ENCODE measurements around the gene COLEC11. TPM values are rescaled to one million over a fixed set of nuclear protein-coding genes. Genes with fewer than 3 reads are reported as not detected.

Gene COLEC11
- total and polyA plus RNA-seq, 9 donors = 0.14 to 1.3 (median 0.42) TPM; not detected in 1

DNA sequence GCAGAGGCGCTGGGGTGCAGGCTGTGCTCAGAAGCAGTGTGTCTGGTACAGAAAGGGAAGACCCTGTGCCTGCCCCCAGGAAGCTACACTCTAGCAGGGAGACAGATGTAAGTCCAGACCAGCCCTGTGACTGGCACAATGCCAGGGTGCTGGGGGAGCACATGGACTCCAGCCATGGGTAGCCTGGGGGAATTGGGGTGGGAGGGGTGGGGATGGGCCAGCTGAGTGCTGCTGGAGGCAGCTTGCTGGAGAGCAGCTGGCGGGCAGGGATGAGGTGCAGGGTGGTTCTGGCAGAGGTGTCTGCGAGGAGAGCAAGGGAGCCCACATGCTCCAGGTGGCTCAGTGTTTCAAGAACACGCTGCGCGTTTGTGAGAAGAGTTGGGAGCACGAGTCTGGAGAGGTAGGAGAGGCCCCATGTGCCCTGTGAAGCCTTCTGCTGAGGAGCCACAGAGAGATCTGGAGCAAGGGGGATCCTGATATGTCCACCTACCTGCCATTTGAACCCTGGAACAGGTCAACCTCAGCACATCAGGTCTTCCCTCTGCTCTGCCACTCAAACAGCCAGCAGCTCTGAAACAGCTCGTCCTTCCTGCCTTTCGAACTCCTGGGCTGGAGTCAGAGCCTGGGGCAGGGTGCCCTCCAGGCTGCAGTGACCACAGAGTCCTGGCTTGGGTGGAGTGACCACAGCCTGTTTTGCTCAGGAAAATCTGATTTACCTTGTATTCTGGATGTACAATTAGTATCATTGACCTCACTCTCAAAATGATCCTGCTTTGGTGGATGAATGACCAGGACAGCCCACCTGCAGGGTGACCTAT lies 78.2 kb downstream of the COLEC11 start:
- no peaks in the 10 kb centered on the region for H3K4me1 ChIP-seq (ENCODE audit: control insufficient read depth, insufficient read depth, low read length)
- 81% methylated on average over 8 of the region's 9 CpGs for WGBS (ENCODE audit: insufficient coverage)
- H3K36me3 ChIP-seq (ENCODE audit: control insufficient read depth, insufficient read depth, low read length) = no peaks in the 10 kb centered on the region
- no peak for DNase-seq
- H3K4me3 ChIP-seq (ENCODE audit: low read length) = no peak overlapping the region
- no peak overlapping the region for H3K27ac ChIP-seq (ENCODE audit: low read length)
- no peaks in the 10 kb centered on the region for H3K9me3 ChIP-seq (replicated peaks; ENCODE audit: control insufficient read depth, low read depth, low read length)
- no peaks in the 10 kb centered on the region for H3K27me3 ChIP-seq (ENCODE audit: control insufficient read depth, insufficient read depth, low read length)

DNA sequence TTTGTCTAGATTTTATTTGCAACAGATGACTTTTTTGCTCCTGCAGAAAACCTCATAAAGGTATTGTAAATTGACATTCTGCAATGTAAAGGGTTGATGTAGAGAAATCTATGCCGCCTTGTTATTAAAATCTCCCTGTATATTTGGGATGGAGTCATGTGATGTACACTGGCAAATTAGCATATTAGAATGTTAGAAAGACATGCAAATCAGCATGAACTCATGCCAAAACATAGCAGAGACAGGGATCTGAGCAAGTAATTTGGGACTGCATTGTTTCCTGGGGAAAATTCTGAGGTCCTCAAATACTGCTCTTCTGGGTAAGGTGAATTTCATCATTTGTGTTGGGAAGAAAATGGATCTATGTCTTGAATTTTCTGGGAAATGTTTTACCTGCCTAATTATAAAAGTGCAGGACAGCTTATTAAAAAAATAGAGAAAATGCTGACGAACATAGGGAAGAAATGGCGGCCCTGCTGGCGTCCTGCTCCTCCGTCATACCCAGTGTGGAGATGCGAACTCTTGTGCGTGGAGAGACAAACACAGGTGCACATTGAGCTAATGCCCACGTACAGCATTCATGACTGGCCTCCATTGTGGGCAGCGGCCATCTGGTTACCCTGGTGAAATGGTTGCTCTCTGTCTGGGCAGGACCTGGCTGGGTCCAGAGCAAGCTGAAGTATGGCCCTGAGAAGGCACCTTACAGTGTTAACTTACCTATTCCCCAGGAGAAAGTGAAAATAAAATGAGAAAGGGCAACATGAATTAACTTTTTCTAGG lies 79.3 kb downstream of the COLEC11 start:
- DNase-seq = no peak
- 85% methylated on average over 7 of the region's 9 CpGs for WGBS (ENCODE audit: insufficient coverage)
- Histone ChIP-seq H3K36me3 (ENCODE audit: control insufficient read depth, insufficient read depth, low read length) (no peaks in the 10 kb centered on the region), H3K4me1 (ENCODE audit: control insufficient read depth, insufficient read depth, low read length) (no peaks in the 10 kb centered on the region), H3K4me3 (ENCODE audit: low read length) (no peak overlapping the region), H3K27me3 (ENCODE audit: control insufficient read depth, insufficient read depth, low read length) (no peaks in the 10 kb centered on the region), H3K9me3 (replicated peaks; ENCODE audit: control insufficient read depth, low read depth, low read length) (no peaks in the 10 kb centered on the region), H3K27ac (ENCODE audit: low read length) (no peak overlapping the region)

DNA sequence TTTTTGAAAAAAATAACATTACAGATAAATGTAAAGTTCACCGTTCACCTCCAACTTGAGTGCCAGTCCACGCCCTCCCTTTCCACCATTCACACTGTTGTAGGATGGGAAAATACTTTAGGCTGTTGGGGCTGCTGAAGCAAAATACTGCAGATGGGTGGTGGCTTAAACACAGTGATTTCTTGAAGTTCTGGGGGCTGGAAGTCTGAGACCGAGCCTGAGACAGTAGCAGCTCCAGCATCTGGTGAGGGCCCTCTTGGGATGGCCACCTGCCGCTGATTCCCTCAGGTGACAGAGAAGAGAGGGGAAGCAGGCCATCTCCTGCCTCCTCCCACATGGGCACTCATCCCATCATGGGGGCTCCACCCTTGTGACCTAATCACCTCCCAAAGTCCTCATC lies 80.8 kb downstream of the COLEC11 start:
- H3K36me3 ChIP-seq (ENCODE audit: control insufficient read depth, insufficient read depth, low read length) = no peaks in the 10 kb centered on the region
- no peak overlapping the region for H3K27ac ChIP-seq (ENCODE audit: low read length)
- H3K9me3 ChIP-seq (replicated peaks; ENCODE audit: control insufficient read depth, low read depth, low read length) = no peaks in the 10 kb centered on the region
- H3K4me1 ChIP-seq (ENCODE audit: control insufficient read depth, insufficient read depth, low read length) = no peaks in the 10 kb centered on the region
- WGBS (ENCODE audit: insufficient coverage) = 80% methylated on average over 1 of the region's 4 CpGs
- no peak overlapping the region for H3K4me3 ChIP-seq (ENCODE audit: low read length)
- DNase-seq = no peak
- H3K27me3 ChIP-seq (ENCODE audit: control insufficient read depth, insufficient read depth, low read length) = no peaks in the 10 kb centered on the region

DNA sequence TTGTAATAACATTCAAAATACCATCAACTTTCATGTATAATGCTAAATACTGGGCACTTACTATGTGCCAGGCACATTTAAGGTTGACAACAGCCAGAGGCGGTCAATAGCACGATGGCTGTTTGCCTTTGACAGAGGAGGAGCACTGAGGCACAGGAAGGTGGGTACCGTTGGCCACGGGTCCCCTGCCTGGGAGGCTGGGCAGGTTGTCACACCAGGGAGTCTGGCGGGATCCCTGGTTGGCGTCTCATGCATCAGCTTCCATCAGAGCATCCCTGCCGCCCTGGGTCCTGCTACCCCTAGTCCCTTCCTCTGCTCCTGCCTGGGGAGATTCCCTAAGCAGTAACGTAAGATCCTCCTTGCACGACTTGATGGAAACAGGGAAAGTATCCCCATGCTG lies 82.5 kb downstream of the COLEC11 start:
- H3K9me3 ChIP-seq (replicated peaks; ENCODE audit: control insufficient read depth, low read depth, low read length) = no peaks in the 10 kb centered on the region
- H3K27ac ChIP-seq (ENCODE audit: low read length) = no peak overlapping the region
- no peaks in the 10 kb centered on the region for H3K4me1 ChIP-seq (ENCODE audit: control insufficient read depth, insufficient read depth, low read length)
- DNase-seq = no peak
- H3K4me3 ChIP-seq (ENCODE audit: low read length) = no peak overlapping the region
- H3K27me3 ChIP-seq (ENCODE audit: control insufficient read depth, insufficient read depth, low read length) = no peaks in the 10 kb centered on the region
- no peaks in the 10 kb centered on the region for H3K36me3 ChIP-seq (ENCODE audit: control insufficient read depth, insufficient read depth, low read length)
- WGBS (ENCODE audit: insufficient coverage) = 74% methylated on average over 9 of the region's 9 CpGs

DNA sequence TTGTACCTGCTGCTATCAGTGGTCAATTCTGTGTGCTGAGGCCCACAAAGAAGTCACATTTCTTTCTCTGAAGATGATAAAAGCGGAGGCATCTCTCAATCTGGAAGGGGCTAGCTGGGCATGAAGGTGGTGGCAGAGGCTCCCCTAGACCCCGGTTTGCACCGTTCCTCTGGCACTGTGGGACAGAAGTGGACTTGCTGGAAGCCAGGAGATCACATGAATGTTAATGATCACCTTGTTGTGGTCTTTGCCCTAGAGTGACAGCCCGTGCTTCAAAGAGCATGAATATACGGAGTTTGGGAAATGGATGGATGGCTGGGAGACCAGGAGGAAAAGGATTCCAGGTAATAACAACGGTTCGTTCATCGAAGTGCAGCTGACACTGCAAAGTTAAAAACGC lies 83.3 kb downstream of the COLEC11 start:
- no peaks in the 10 kb centered on the region for H3K36me3 ChIP-seq (ENCODE audit: control insufficient read depth, insufficient read depth, low read length)
- no peaks in the 10 kb centered on the region for H3K4me1 ChIP-seq (ENCODE audit: control insufficient read depth, insufficient read depth, low read length)
- no peaks in the 10 kb centered on the region for H3K9me3 ChIP-seq (replicated peaks; ENCODE audit: control insufficient read depth, low read depth, low read length)
- H3K27ac ChIP-seq (ENCODE audit: low read length) = no peak overlapping the region
- no peaks in the 10 kb centered on the region for H3K27me3 ChIP-seq (ENCODE audit: control insufficient read depth, insufficient read depth, low read length)
- H3K4me3 ChIP-seq (ENCODE audit: low read length) = no peak overlapping the region
- WGBS (ENCODE audit: insufficient coverage) = 77% methylated on average over 9 of the region's 9 CpGs
- DNase-seq = no peak

DNA sequence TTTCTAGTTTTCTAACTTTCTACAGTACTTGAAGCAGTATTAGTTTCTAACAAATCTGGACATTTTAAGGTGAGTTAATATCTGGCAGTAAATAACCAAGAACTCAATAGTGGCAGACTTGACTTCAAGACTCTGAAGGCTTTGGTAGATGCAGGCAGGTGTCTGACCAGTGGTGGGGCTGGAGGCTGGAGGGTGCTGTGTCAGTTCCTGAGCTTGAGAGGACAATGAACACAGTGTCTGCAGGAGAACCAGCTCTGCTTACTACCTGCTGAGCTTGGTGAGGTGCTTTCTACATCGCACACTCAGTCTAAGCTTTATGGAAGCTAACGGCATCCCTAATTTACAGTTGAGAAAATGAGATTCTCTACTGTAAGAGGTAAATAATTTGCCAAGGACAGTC lies 84.3 kb downstream of the COLEC11 start:
- Histone ChIP-seq H3K27ac (ENCODE audit: low read length) (no peak overlapping the region), H3K4me1 (ENCODE audit: control insufficient read depth, insufficient read depth, low read length) (no peaks in the 10 kb centered on the region), H3K9me3 (replicated peaks; ENCODE audit: control insufficient read depth, low read depth, low read length) (no peaks in the 10 kb centered on the region), H3K36me3 (ENCODE audit: control insufficient read depth, insufficient read depth, low read length) (no peaks in the 10 kb centered on the region), H3K27me3 (ENCODE audit: control insufficient read depth, insufficient read depth, low read length) (no peaks in the 10 kb centered on the region), H3K4me3 (ENCODE audit: low read length) (no peak overlapping the region)
- DNase-seq = no peak
- WGBS (ENCODE audit: insufficient coverage) = 100% methylated on average over 1 of the region's 2 CpGs

DNA sequence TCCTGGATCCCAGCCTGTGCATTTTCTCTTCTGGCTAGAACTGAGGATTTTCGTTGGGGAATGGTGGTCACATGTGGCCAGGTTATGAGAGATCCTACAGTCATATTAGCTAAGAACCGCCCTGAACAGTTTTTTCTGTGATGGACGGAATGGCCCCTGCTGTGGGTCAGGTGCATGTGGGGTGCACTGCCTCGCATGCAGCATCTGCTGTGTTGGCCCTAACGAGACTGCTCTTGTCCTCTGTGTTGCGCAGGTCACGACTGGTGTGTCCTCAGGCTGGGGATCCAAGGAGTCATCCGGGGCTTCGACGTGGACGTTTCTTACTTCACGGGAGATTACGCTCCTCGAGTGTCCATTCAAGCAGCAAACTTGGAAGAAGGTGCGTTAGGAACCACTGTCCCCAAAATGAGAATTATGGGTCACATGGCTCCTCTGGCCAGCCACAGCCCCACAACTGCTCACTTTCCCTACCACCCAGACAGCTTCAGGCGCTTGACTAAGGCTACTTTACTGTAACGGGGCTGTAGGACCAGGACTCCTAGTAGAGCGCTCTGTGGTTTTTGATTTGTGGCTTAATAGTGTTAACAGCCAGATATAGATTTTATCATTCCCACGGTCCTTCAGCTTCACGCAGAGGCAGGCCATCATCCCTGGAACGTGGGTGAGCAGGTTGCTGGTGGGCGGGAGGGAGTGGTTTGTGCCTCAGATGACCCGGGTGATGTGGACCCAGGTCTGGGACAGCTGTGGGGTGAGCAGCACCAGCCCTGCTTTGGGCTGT lies 84.9 kb downstream of the COLEC11 start:
- Histone ChIP-seq H3K4me3 (ENCODE audit: low read length) (no peak overlapping the region), H3K27ac (ENCODE audit: low read length) (no peak overlapping the region), H3K9me3 (replicated peaks; ENCODE audit: control insufficient read depth, low read depth, low read length) (no peaks in the 10 kb centered on the region), H3K27me3 (ENCODE audit: control insufficient read depth, insufficient read depth, low read length) (no peaks in the 10 kb centered on the region), H3K36me3 (ENCODE audit: control insufficient read depth, insufficient read depth, low read length) (no peaks in the 10 kb centered on the region), H3K4me1 (ENCODE audit: control insufficient read depth, insufficient read depth, low read length) (no peaks in the 10 kb centered on the region)
- DNase-seq = no peak
- 87% methylated on average over 20 of the region's 23 CpGs for WGBS (ENCODE audit: insufficient coverage)

DNA sequence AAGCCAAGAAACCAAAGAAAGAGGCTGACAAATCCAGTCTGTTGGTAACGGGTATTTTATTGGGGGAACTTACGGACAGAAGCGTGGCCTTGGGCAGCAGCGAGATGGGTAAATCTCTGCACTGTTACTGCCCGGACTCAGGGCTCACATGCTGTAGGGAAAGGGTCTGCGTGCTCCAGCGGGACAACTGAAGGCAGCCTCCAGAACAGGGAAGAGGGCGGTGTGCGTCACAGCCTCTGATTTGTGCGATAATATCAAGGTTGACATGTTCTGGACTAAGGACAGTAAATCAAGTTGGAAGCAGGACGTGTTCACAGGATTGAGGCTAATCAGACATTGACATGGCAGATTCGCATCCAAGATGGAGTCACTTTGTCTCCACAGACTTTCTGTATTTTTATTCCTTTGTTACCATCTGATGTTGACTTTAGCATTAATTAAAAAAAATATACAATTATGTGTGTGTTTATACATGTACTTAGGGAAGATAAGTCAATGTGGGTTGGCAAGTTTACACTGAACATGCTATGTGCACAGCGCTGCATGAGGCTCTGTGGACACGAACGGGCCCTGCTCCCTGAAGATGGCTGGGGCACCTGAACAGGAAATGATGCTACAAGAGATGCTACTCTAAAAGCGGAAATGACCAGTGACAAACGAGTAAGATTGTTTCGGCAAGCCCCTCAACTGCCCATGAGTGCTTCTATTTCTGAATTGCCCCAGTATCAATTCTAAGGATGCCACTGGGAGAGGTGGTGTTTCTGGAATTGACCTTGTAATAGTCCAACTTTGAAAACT lies 85.8 kb downstream of the COLEC11 start:
- H3K4me1 ChIP-seq (ENCODE audit: control insufficient read depth, insufficient read depth, low read length) = no peaks in the 10 kb centered on the region
- H3K36me3 ChIP-seq (ENCODE audit: control insufficient read depth, insufficient read depth, low read length) = no peaks in the 10 kb centered on the region
- H3K27ac ChIP-seq (ENCODE audit: low read length) = no peak overlapping the region
- H3K9me3 ChIP-seq (replicated peaks; ENCODE audit: control insufficient read depth, low read depth, low read length) = no peaks in the 10 kb centered on the region
- DNase-seq = no peak
- H3K4me3 ChIP-seq (ENCODE audit: low read length) = no peak overlapping the region
- H3K27me3 ChIP-seq (ENCODE audit: control insufficient read depth, insufficient read depth, low read length) = no peaks in the 10 kb centered on the region
- WGBS (ENCODE audit: insufficient coverage) = 88% methylated on average over 16 of the region's 18 CpGs

DNA sequence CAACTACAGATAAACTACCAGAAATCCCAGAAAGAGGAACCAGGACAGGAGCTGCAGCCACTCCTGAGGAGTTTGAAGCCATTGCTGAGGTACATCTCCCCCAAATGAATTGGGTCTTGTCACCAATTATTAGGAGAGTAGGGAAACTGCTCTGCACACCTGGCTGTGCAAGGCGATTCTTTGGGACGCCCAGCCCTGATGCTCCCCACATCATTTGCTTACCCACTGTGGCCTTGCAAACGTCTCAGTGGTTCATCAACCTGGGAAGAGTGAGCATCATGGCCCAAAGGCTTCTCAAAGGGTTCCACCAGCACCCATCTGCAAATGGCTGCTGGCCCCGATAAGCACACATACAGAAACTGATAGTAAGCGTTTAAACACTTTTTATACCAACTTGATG lies 86.7 kb downstream of the COLEC11 start:
- WGBS (ENCODE audit: insufficient coverage) = no CpG with 5 or more reads among the region's 5 CpGs
- H3K4me1 ChIP-seq (ENCODE audit: control insufficient read depth, insufficient read depth, low read length) = no peaks in the 10 kb centered on the region
- no peaks in the 10 kb centered on the region for H3K27me3 ChIP-seq (ENCODE audit: control insufficient read depth, insufficient read depth, low read length)
- H3K36me3 ChIP-seq (ENCODE audit: control insufficient read depth, insufficient read depth, low read length) = no peaks in the 10 kb centered on the region
- H3K9me3 ChIP-seq (replicated peaks; ENCODE audit: control insufficient read depth, low read depth, low read length) = no peaks in the 10 kb centered on the region
- H3K27ac ChIP-seq (ENCODE audit: low read length) = no peak overlapping the region
- H3K4me3 ChIP-seq (ENCODE audit: low read length) = no peak overlapping the region
- DNase-seq = no peak
